Right kidney (tissue), 1 donor: ENCODE measurements around the gene ZNF423.
A peak's percentile ranks its signal among the peaks of the same experiment; 100 is the strongest.

Experiments
- DNase-seq: peaks from one replicate; pipeline ENCODE4 v3.0.0-alpha.2; 2016

The ZNF423 gene

GRCh38 chr16:49599704-49600103 lies 256.2 kb downstream of the ZNF423 start:
- DNase-seq: no peak

DNA sequence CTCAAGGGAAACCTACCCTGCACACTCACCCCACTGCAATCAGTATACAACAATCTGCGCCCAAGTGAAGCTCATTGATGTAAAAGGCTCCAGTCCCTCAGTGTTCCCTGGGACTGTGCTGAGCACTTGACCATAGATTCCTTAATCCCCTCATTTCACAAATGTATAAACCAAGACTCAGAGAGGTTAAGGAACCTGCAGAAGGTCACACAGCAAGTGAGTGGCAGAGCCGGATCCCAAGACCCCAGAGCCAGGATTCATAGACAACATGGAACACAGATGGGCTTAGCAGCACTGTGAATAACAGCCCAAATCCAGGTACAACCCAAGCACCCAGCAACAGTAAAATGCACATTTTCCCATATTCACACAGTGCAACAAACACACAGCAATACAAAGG lies 256.6 kb downstream of the ZNF423 start:
- no peak for DNase-seq

GRCh38 chr16:49598383-49599170 lies 257.3 kb downstream of the ZNF423 start:
- no peak for DNase-seq

DNA sequence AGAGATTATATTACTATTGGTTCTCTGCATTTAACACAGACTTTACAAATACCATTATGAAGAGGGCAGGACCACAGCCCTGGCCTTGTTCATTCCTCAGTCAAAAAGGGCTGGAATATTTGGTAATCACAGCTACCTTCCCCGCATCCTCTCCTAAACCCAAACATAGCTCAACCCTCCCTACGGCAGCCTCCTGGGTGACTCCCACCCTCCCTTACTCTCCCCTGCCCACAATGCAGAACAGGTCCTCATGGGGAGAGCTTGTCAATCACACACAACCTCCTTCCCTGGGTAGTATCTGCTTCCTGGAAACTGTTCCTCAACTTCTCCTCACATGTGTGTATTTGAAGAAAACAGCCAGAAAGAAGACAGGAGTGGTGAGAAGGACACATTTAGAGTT lies 258.1 kb downstream of the ZNF423 start:
- DNase-seq: no peak

GRCh38 chr16:49596648-49597291 lies 259.1 kb downstream of the ZNF423 start:
- no peak for DNase-seq

DNA sequence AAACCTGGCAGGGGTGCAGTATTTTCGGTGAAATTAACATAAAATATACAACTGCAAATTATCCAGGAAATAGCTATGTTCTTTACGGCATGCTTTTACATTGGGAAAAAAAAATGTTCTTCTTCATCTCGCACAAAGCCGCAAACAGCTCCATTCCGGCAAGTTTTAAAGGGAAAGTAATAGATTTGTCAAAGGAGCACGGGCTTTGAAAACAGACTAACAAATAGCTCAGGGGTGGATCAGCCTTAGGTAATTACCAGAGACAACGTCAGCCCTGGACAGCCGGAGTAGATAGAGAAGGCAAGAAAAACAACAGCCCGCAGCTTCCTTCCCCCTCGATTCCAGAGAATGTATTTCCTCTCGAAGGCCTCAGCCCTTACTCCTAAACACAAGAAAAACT lies 259.8 kb downstream of the ZNF423 start:
- DNase-seq: no peak

DNA sequence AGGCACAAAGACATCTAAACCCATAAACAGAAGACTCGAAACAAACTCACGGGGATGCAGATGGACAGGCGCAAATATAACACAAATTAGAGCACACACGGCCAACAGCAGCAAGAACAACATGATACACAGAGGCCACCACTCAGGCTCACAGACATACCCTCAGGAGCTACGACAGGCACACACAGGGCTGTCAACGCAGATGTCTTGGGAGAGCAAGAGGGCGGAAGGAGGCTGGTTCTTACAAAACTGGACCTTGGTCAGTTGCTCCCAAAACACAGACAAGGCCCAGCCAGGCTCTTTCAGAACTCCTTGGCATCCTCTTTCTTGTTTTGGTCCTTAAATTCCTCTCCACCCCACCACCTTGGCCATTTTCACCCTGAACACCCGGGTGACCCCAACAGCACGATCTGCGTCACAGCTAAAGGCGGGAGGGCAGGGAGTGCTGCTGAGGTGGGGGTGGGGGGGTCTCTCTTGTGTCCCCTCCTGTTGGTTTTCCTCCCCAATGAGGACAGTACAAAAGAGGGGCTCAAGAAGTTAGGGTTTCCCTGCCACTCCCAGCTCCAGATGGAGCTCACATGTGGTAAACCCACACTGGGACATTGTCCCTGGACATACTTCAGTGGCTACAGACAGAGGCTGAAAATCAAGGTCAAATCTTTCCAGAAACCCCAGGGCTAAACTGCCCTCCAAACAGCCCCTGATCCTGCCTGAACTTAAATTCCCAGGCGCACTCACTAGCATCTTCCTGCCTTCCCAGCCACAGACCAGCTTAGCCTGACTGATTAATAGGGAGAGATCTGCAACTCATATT lies 261.0 kb downstream of the ZNF423 start:
- DNase-seq: no peak

- DNase-seq: no peak
Observed at GRCh38 chr16:49594153-49594552, 261.8 kb downstream of the ZNF423 start.

- no peak for DNase-seq
Observed at GRCh38 chr16:49593424-49594040, 262.4 kb downstream of the ZNF423 start.

- no peak for DNase-seq
Observed at GRCh38 chr16:49592546-49593423, 263.1 kb downstream of the ZNF423 start.

GRCh38 chr16:49590166-49590871 lies 265.6 kb downstream of the ZNF423 start:
- DNase-seq: no peak

GRCh38 chr16:49589544-49590031 lies 266.3 kb downstream of the ZNF423 start:
- DNase-seq: no peak

DNA sequence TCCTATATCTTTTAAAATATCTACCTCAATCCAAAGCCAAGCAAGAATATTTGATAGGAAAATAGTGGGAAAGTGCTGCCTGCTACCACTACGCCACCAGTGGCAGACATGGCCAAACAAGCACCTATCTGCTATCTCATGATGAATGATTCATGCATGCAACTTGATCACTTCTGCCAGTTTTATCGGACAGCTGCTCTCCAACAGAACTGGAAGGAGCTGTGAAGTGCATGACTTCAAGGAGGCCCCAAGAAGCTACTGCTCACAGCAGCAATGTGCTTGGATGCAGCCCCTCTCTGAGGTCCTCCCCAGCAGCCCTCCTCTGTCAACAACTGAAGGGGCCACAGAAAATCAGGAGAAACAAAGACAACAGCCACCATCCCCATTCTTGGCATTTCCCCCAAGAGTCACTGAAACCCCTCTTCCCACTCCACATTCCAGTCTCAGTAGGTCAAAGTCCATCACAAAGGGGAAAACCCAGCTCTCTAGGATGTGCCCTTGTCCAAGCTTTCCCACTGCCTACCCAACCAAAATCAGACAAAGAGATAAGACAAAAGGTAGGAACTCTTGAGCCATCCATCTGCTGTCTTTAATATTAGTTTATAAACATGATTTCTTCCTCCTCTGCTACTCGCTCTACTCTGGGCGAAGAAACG lies 267.1 kb downstream of the ZNF423 start:
- no peak for DNase-seq

DNA sequence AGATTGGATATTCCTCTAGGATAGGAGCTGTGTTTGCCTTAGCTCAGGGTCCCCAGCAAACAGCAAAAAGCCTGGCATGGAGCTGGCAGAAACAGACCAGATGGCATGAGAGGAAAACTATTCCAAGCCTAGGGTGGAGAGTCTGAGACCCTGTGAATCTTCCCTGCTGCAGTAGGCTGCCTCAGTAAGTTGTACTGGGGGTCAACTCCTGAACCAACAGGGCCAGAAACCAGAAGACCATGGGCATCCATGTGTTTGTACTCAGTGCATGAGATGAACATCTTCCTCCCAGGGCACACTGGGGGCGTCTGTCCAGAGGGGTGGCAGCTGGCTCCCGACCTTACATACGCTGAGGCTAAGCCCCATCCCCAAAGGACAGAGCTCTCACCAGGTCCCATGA lies 267.9 kb downstream of the ZNF423 start:
- no peak for DNase-seq

- DNase-seq: no peak
Observed at GRCh38 chr16:49587511-49587910, 268.4 kb downstream of the ZNF423 start.

DNA sequence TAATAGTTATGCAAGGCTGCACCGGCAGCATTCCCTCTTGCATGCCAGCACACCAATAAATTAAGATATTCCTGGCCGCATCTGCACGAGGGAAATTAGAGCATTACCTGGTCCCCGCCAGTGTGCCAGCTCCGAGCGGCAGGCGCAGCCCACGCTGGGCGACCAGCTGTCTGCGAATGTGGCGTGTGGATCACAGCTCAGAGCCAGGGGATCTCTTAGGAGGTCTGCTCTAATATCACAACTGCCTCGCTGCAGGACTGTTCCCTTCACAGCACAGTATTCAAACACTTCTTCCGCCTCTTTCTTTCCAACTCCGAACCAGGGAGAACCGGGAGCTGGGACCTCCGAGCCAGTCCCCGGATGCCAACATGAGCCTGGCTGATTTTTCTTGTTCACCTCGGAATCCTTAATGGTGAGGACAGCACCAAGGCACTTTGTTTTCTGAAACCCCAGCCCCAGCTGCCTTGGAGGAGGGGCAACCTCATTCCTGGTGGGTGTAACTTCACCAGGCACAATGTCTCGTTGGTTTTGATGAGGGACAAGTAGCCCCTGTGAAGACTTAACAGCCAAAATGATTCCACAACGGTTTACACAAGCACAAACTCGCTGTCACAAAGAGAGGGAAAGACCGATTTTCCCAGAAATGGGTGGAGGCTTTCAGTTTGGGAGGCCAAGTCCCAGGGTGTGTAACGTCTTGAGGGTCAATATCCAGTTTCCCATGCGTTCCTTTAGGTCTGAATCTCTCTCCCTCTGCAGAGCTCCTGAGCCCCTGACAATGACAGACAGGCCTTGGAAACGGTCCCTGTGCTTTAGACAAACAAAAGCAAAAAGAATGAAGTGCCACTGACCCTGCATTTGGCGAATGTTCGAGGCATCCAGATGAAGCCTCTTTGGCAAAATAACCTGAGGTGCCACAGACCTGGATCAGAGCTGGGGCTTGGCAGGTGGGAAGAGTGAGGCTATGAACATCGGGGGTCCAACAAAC lies 269.2 kb downstream of the ZNF423 start:
- DNase-seq: peak; percentile 55

- DNase-seq: no peak
Observed at GRCh38 chr16:49585143-49585832, 270.6 kb downstream of the ZNF423 start.

GRCh38 chr16:49583911-49584310 lies 272.0 kb downstream of the ZNF423 start:
- no peak for DNase-seq
